HG02938 (cell line): ENCODE data around the gene FHOD3.
"Not testable (repeated sequence)": the region's sequence is repeated elsewhere in the genome, so short reads cannot be mapped to it uniquely, and the experiment has no call there.

ENCODE experiments used
- ATAC-seq: cut with Tn5 transposase; IDR thresholded peaks from one replicate; pipeline ENCODE4 v1.9.1; 2021; ENCODE audit warnings: mild to moderate bottlenecking, moderate library complexity; ENCODE audit not compliant: unreplicated experiment

The FHOD3 gene

DNA sequence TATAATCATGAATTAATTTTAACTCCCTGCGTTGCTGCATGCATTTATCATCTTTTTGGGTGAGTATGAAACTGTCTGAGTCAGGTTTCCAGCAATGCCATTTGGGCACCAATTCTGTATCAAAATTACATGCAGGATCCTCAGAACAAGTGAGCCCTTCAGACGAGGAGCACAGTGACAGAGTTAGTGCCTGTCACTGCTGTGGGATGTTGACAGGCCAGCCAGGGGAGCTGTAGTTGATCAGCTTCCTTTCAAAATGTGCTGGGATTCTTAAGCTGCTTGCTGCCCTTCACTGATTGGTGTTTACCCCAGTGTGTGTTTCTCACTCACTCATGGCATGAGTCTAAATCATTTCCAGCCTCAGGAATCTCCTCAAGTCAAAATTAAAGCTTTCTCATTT is 422.1 kb downstream of the FHOD3 start:
- no peak for ATAC-seq

DNA sequence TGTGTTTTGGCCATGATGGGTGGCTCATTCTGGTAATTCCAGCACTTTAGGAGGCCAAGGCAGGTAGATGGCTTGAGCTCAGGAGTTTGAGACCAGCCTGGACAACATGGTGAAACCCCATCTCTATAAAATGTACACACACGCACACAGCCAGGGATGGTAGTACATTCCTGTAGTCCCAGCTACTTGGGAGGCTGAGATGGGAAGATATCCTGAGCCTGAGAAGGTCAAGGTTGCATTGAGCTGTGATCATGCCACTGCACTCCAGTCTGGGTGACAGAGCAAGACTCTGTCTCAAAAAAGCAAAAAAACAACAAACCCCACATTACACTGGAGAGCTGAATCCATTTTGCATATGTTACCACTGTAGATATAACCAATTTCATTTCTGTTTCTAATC is 423.8 kb downstream of the FHOD3 start:
- not testable (repeated sequence) for ATAC-seq

DNA sequence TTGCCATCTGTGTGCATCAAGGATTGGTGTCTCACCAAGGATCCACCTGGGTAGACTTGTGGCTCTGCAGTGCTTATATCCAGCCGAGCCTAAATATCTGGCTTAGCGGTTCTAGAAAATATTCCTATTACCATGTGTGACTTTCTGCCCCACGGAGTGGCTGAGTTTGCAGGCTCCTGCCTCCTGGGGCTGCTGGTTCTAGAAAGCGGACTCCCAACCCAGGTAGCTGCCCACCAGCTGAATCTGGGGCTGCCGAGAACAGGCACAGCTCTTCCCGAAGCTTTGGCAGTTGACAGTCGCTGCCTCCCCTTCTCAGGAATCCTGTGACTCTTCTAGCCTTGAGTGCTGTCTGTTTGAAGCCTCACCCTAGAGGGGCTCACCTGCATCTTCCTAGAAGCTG is 426.7 kb downstream of the FHOD3 start:
- ATAC-seq: no peak

DNA sequence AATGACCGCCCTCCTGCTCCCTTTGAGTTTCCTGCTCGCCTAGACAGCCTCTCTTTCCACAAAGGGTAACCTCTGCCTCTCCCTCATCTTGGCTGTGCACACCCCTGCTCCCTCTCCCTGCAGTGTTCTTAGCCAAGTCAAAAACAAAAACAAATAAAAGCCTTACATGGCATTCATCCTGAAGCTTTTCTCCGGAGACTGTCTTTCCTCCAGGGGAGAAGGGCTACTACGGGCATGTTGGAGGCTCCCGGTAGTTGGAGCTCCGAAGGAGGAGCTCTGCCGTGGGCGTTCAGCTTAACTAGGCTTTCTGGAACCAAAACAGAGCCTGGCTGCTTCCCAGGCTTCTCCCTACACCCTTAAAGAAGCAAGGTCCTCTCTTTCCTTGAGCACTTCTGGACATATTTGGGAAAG is 427.1 kb downstream of the FHOD3 start:
- ATAC-seq: no peak

DNA sequence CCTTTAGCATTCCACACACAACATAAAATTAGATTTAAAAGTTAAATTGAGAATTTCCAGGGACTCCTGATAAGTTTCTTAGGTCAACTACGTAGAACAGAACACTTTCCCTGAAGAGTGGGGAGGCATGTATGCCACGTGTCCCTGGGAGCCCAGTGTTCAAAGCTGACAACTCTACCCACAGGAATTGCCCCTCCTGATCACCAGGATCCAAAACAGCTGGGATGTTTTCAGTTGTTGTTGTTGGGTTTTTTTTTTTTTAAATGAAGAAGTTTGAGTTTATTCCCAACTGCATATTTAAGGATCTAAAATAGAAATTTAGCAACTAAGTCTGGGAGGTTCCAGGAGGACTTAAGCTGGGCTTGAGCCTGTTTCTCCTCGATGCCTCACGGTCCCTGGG is 430.8 kb downstream of the FHOD3 start:
- no peak for ATAC-seq

DNA sequence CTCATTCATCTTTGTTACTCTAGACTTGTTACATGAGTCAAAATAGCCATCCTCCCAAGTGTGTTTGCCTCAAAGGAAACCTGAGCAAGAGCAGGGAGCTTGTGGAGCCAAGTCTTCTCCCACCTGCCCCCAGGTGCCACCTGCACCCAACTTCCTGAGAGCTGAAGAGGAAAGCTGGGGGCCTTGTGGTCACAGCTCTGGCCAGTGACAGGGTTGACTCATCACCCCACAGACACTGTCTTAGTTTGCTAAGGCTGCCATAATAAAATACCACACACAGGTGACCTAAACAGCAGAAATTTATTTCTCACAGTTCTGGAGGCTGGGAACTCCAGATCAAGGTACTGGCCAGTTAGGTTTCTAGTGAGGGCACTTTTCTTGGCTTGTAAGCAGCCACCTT is 431.7 kb downstream of the FHOD3 start:
- ATAC-seq: no peak

DNA sequence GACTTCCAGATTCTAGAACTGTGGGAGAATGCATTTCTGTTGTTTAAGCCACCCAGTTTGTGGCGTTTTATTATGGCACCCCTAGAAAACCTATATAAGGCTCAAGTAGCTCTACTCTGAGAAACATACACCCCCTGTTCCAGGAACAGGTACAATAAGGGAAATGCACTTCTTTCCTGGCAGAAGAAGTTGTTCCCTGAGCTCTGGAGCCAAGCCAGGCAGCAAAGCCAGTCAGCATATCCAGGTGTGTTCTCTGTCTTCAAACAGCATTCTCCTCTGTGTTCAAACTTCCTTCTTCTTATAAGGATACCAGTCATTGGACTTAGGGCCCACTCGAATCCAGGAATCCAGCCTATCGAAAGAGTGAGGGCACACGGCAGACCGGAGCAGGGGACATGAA is 434.8 kb downstream of the FHOD3 start:
- ATAC-seq: no peak

DNA sequence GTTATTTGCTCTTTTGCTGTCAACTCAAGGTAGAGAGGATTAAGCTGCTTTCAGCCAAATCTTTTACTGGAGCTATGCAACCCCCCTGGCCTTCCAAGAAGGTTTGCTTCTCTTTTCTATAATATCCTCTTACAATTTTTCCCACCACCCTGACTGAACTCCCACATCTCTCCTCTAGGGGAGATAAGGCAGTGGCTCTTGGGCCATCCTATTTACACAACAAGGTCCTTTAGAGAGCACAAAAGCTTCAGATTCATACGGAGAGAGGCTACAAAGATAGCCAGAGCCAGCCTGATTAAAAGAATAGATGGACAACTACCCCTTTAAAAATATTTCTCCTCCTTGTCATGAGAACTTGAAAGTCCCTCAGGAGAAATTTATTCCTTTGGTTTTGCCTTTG is 435.6 kb downstream of the FHOD3 start:
- ATAC-seq: no peak

DNA sequence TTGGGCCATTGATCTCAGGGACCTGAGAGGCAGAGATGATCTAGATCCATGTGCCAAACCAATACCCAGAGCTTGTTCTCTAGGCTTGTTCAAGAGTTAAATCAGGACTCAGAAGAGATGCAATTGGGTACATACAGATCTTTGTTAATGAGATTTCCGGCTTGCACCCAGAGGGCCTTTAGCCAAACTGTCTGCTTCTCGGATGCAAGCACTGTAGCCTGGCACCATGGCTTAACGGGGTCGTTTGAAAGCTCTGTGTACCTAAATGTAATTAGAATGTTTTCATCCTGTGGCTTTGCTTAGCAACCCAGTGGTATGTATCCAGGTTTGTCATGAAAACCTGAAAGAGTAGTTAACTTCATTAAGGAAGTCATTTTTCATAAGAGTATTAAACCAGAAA is 437.1 kb downstream of the FHOD3 start:
- no peak for ATAC-seq

DNA sequence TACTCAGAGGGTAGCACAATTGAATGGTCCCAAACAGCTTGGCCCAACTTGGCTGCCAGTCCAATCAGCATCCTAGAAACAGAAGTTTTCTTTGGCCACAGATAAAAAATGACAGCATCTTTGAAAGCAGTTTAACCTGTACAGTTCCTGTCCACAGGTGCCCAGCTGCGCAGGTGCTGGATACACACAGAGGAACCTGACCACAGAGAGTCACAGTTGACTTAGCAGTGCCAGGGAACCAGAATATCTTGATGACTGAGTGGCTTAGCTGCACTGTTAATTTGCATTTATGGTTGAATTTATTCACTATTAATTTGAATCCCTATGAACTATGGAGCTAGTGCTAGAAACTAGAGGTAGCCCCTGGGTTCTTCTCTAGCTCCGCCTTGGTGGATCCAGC is 437.6 kb downstream of the FHOD3 start:
- no peak for ATAC-seq

DNA sequence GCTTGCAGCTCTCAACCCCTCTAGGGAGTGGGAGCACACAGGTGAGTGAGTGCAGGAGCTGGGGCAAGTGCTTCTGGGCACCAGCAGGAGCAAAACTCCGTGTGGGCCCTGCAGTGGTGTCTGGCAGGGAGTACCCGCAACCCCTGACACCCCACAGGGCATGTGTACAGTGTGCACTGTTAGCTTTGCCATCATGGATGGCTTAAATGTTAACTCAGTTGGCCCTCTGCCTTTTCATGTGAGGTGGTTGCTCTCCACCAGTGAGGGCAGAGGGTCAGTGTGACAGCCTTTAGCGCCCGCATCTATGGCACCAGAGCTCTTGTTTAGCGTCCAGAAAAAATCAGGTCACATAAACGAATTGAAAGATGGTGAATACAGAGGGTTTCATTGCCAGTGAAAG is 438.6 kb downstream of the FHOD3 start:
- no peak for ATAC-seq

DNA sequence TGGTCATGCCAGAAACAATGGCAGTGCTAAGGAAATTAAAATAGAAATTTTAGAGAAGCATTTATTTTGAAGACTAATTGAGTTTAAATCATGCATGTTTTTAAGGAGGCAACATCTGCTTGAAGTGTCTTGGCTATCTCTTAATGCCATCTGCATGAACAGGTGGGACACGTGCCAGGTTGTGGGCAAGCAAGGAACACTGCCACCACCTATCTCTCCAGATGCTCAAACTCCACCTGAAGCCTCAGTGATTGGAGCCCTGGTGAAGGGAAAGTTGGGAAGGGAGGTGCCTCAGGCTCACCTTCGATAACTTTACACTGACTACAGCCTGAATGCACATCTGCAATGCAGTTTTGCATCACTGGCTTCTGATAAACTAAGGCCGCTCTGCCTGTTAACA is 439.8 kb downstream of the FHOD3 start:
- no peak for ATAC-seq

DNA sequence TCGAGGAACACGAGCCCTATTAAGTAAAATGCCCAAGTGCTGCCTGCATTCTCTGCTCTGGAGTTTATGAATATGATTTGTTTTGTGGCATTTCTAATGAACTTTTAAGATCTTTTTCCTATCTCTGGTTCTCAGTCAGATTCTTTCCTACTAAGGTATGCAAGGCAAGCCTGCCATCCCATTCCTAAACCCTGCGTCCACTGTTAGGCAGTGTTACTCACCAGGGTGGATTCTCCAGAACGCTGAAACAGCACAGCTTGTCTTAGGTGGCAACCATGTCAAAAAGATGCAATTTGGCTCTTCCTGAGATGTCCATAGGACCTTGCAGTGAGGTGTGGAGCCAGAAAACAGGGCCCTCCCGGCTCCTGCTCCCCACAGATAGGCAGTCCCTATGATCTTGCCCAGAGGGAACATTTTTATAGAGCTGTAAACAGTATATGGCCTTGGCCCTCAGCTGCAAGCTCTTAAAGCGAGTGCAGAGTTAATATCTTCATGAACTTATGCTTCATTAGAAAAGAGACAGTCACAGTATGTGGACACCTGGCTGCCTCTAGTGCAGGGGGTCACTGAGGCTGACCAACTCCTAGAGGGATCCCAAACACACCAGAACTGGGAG is 446.9 kb downstream of the FHOD3 start:
- no peak for ATAC-seq

DNA sequence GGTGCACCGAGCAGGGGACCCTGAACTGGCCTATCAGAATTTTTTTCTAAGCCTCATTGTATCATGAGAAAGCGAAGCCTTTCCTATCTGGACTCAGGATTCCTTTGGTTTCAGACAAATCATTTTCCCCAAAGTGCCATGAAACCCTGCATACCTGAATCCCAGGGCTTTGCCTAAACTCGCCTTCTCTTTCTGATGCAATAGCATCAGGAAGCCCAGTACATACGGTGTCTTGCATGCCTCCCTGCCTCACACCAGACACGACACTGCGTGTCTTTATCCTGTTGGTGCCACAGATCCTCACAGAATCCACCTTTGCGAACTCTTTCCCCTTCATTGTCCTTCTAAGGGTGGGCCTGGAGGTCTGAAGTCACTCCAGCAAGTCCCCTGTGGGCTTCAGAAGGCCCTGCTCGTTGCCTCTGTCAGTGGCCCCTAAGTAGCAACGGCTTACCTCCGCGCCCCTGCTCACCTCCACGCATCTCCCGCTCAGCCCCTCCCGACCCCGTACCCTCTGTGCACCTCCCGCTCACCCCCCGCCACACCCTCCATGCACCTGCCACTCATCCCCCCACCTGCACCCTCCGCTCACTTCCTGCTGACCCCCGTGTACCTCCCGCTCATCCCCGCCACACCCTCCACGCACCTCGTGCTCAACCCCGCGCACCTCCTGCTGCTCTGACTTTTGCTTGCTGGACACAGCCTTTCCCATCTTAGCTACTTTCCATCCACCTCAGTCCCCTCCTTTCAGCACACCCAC is 447.9 kb downstream of the FHOD3 start:
- no peak for ATAC-seq

DNA sequence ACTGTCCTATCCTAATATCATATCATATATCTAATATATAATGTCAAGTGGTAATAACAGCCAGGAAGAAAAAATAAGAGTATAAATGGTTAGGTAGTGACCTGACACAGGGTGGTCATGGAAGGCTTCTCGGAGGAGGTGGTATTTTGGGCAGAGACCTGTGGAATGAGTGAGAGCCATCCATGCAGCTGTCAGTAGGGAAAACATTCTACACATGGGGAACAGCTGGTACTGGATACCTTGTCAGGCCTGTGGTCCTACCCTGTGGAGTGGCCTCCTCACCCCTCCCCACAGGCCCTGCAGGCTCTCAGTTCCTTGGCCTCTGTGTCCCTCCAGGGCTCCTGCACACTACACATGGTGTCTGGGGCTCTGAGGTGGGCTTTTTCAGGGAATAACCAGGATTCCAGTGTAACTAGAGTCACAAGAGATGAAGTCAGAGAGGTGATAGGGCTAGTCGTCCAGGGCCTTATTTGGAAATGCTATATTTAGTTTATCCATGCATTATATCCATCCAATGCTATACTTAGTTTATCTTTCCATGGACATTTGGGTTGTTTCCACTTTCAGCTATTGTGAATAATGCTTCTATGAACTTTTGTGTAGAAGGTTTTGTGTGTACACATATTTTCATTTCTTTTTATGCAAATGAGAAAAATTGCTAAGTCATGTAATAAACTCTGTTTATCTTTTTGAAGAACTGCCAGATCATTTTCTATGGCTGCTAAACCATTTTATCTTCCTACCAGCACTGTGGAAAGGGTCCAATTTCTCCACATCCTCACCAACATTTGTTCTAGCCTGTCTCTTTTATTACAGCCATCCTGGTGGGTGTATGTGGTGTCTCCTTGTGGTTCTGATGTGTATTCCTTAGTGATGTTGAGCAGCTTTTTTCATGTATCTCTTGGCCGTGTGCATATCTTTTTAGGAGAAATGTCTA is 455.7 kb downstream of the FHOD3 start:
- ATAC-seq: no peak

DNA sequence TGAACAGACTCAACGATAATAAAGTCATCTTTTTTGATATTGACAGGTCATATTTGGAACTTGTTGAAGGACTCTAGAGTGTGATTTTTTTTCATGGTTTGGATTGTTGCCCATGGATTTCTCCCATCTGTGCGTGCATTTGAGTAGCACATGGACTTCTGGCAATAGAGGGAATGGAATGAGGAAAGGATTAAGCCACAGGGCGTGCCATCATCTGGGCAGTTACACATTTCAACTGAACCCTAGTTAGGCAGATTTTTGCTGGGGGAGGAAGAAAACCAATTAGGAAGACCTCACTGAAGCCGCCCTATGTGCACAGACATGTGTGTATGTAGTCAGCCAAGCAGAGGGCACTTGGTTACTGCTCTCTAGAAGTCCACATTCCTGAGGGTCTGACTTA is 458.7 kb downstream of the FHOD3 start:
- ATAC-seq: no peak

DNA sequence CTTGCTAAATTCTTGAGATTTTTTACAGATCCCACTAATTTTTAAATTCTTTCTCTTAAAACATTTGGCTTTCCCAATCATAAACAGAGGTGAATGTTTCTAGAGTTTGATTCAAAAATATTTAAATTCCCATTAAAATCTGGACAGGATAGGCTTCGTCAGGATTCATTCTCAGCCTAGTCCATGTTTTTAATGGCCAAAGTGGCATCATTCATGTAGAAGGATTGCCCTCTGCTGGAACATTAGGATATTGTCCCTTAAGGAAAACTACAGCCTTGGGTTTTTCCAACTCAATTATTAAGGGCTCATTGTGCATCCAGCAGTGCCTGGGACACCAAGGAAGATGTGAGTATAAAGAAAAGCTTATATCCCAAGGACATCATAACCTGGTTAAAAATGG is 459.6 kb downstream of the FHOD3 start:
- no peak for ATAC-seq

DNA sequence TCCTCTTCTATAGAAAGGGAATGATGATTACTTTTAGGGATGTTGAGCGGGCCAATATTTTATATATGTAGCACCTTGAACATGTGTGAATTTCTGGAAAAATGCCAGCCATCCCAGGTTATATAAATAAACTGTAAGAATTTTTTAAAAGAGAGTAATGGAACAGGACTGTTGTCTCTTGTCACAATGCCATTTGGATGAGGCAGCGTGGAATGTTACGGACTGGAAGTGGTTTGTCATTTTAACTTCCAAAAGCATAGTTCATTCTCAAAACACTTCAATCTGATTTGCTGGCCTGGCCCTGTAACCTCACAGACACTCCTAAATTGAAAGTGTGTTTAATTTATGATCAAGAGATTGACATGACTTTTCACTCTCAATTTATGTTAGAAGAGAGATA is 460.5 kb downstream of the FHOD3 start:
- no peak for ATAC-seq

DNA sequence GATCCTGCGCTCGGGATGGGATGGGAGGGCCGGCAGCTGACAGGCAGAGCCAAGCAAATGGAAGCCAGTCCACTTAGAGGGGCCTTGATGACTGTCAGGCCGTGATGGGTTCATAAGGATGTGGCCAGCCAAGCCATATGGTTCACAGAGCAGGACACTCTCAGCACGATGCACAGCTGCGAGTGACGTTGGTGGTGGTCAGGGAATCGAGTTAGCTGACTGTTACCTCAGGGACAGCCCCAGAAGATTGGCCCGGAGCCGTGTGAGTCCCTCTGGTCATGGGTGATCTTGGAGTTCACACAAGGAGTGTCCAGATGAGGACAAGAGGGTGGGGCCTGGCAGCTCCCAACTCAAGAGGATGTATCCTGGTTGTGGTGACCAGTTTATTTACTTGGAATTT is 461.1 kb downstream of the FHOD3 start:
- no peak for ATAC-seq

DNA sequence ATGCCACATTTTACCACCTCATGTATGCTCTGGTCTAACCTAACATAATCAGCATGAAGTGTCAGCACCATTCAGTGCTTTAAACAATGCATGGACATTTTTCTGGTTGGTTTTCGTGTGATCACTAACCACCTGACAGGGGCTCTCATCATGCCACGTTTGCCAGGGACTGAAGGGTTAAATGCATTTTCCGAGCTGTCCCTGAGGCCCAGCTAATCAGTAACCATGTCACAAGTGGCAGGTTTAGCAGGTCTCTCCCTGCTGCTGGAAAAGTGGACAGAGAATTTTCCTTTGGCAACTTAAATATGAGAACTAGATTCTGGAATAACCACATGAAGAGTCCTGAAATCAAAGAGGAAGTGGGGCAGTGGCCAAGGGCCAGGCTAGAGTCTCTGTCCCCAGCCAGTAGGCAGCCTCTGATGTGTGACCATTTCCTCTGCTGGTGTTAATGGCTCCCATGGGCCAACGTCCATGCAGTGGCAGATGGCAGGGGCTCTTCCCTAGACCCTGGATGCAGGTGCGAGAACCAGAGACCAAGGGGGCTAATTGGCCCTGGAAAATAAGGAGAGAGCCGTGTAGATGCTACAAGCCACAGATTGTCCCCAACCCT is 461.8 kb downstream of the FHOD3 start:
- no peak for ATAC-seq

DNA sequence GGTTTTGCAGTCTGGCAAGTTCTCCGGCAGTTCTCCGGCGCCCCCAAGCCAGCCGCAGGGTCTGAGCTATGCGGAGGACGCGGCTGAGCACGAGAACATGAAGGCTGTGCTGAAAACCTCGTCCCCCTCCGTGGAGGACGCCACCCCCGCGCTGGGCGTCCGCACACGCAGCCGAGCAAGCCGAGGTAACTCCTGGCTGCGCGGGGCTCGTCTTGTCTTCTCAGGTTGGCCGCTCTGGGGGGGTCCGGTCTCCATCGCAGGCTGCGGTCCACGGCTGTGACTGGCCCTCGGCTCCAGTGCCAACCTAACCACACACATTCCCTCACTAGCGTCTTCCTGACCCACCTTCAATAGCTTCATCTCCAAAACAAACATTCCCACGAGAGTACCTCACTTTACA is 463.1 kb downstream of the FHOD3 start:
- no peak for ATAC-seq
